Kidney capillary endothelial cell (primary cell): ENCODE results near the gene NEURL3.
A peak's percentile ranks its signal among the peaks of the same experiment; 100 is the strongest.
"Not testable (repeated sequence)": the region's sequence is repeated elsewhere in the genome, so short reads cannot be mapped to it uniquely, and the experiment has no call there.

ENCODE experiments used
- DNase-seq: peaks from one replicate; pipeline ENCODE4 v3.0.0-alpha.2; 2018; ENCODE audit warnings: low spot score

Gene NEURL3

DNA sequence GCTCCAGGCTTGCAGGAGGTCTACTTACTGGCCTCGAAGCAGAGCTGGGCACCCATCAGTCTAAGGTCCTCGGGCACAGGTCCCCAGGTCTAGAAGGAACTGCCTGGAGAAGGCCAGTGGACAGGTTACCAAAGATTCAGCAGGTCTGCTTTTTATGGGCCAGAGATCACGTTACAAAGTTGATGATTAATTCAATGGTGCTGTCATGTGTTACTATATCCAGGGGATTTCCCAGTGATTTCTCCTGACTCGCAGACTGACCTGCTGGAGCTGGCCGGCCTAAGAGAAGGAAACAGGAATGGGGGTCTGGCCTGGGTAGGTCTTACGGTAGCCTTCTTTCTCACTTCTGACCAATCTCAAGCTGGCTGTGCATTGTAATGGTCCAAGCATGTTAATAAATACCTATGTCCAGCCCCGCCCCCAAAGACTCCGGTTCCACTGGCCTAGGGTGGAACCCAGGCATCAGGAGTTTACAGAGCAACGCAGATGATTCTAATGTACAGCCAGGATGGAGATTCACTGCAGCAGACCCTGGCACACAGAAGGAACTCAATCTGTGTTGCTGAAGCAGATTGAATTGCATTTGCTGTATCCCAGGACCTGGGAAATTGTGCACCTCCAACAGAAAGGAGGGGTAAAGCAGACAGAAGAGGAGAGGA lies at the start of gene NEURL3:
TSS of gene NEURL3 (minus strand) at position 127 of the 659 bp plus-strand sequence. CDS start at position 56, 71 bp downstream.
- DNase-seq = no peak

GRCh38 chr2:96554293-96555145 lies 49.4 kb upstream of the NEURL3 start:
- DNase-seq = peak; percentile 54

DNA sequence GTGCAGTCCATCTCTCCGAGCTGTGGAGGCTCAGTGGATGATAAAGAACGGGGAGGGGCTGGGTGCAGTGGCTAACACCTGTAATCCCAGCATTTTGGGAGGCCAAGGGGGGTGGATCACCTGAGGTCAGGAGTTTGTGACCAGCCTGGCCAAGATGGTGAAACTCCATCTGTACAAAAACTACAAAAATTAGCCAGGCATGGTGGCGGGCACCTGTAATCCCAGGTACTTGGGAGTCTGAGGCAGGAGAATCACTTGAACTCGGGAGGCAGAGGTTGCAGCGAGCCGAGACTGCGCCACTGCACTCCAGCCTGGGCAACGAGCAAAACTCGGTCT lies 48.8 kb upstream of the NEURL3 start:
- not testable (repeated sequence) for DNase-seq

DNA sequence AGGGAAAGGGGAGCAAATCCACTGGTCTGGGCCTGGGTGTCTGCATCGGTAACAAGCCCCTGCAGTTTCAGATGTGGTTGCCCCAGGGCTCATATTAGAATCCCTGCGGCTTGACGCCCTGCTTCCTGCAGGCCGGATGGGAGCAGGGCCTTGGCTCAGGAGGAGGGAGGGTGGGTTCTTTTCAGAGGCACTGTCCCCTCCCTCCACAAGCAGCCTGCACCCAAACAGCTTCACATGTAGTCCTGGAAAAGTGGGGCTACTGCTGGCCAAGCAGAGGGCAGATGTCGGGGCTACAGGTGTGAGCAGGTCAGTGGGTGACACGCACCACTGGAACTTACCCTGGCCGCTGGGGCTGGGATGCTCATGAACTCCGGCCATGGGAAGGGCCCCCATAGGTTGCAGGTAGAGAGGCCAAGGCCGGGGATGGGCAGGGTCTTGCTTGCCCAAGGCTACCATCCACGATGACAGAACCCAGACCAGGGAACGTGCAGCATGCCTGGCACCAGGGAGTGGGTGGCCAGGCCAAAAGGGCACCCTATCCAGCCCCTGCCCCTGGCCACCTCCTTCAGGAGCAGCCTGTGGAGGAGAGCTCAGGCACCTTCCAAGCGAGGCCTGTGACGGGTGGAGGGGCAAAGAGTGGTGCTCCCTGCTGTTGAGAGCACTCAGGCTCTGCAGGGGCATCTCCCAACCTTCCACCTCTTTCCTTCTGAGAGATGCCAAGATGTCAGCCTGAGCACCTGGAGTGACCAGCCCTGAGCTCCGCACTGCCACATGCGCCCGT lies 48.2 kb upstream of the NEURL3 start:
- no peak for DNase-seq

GRCh38 chr2:96552315-96553175 lies 47.4 kb upstream of the NEURL3 start:
- DNase-seq = no peak

DNA sequence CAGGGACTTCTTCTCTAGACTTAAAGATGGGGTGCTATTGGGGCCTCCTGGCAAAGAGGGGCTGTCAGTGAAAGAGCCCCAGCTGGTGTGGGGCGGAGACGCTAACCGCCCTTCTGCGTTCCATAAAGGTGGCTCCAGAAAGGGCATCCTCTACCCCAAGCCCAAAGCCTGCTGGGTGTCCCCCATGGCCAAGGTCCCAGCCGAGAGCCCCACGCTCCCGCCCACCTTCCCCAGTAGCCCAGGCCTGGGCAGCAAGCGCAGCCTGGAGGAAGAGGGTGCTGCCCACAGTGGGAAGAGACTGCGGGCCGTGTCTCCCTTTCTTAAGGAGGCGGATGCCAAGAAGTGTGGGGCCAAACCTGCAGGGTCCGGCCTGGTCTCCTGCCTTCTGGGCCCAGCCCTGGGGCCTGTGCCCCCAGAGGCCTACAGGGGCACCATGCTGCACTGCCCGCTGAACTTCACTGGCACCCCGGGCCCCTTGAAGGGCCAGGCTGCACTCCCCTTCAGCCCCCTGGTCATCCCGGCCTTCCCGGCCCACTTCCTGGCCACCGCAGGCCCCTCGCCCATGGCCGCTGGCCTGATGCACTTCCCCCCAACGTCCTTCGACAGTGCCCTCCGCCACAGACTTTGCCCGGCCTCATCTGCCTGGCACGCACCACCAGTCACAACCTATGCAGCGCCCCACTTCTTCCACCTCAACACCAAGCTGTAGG lies 46.6 kb upstream of the NEURL3 start:
- DNase-seq = no peak

DNA sequence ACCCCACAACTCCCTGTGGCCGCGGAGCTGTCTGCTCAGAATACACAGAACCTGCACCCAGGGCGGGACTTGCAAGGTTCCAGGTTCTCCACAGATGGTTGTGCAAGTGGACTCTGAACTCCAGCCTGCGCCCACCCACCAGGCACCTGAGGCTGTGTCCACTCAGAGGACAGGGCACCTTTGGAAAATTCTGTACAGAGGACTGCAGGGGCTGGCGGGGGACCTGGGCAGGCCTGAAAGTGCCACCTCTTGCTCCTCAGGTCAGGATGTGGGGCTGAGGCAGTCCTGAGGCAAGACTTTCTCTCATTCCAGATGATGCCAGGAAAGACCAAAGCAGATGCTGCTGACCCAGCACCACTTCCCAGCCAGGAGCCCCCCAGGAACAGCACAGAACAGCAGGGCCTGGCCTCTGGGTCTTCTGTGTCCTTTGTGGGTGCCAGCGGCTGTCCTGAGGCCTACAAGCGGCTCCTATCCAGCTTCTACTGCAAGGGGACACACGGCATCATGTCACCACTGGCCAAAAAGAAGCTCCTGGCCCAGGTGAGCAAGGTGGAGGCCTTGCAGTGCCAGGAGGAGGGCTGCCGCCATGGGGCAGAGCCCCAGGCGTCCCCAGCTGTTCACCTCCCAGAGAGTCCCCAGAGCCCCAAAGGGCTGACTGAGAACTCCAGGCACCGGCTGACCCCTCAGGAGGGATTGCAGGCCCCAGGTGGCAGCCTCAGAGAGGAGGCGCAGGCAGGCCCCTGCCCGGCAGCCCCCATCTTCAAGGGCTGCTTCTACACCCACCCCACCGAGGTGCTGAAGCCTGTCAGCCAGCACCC lies 45.8 kb upstream of the NEURL3 start:
- DNase-seq = no peak

GRCh38 chr2:96549967-96550786 lies 45.0 kb upstream of the NEURL3 start:
- no peak for DNase-seq

GRCh38 chr2:96549466-96549785 lies 44.3 kb upstream of the NEURL3 start:
- no peak for DNase-seq

GRCh38 chr2:96548558-96549465 lies 43.7 kb upstream of the NEURL3 start:
- DNase-seq = no peak

DNA sequence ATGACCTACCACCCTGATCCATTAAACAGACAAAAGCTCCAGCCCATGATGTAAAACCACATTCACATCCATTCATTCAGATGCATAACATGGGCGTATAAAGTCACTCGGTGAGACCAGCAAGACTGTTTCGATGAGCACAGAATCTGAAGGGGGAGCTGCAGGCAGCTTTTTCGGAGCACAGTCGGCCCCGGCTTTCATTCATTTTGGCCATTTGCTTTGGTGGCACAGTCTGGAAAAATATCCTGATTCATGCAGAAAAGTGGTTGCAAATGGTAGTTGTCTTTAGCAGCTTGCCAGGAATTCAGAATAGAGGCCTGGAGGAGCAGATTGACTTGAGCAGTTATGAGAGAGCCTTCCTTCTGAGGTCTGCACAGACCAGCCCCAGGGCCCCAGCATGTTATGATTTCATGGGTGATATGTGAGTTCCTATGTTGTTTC lies 42.6 kb upstream of the NEURL3 start:
- no peak for DNase-seq

DNA sequence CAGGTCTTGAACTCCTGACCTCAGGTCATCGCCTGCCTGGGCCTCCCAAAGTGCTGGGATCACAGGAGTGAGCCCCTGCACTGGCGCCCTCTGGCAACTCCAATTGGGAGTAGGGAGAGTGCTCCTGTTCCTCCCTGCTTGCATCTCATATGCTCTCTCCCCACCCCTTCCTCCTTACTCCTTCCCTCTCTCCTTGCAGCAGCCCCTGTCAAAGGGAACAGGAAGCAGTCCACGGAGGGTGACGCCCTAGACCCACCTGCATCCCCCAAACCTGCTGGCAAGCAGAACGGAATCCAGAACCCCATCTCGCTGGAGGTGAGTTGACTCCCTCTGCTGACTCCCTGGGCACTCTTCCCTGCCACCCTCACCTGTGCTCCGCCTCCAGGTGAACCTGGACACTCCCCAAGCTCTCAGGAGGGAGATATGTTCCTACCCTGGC lies 42.1 kb upstream of the NEURL3 start:
- DNase-seq = no peak

GRCh38 chr2:96546797-96547196 lies 41.6 kb upstream of the NEURL3 start:
- DNase-seq = no peak

DNA sequence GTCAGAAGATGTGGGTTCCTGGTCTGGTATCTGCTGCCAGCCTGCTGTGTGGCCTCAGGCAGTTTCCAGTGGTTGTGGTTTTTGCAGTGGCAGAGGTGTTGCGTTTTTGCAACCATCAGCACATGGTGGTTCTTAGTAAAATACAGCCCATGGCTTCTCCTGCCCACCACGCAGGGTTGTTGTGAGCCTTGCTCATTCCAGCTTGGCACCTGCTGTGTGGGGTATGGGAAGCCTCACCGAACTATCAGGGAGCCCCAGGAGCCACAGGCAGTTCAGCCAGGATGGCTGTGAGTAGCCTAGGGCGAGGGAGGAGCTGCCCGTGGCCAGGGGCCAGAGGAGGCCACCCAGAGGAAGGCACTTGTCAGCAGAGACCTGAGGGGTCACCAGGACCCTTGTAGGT lies 41.2 kb upstream of the NEURL3 start:
- no peak for DNase-seq

DNA sequence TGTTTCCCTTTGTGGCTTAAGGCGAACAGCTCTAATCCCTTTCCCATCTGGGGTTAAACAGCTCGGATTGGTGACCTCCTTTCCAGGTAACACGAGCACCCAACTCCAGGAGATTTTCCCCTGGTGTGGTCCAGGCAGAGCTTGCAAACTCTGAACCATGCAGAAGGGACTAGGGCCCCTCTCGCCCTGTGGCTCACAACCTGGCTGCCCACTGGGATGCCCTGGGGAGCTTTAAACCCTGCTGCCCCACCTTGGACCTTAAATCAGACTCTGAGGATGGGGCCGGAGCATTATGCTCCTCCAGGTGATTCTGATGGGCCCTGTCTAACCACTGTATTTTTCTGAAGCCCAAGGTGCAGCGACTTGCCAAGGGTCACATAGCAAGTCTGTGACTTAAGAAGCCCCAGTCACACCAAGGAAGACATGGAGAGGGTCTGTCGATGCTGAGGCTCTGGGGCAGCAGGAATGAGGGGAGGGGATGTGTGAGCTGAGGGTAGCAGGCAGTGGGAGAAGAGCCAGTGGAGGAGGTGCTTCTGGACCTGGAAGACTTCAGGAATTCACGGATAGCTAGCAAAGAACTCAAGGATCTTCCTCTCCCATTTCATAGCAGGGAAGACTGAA lies 37.3 kb upstream of the NEURL3 start:
- no peak for DNase-seq

GRCh38 chr2:96541398-96542152 lies 36.4 kb upstream of the NEURL3 start:
- no peak for DNase-seq

DNA sequence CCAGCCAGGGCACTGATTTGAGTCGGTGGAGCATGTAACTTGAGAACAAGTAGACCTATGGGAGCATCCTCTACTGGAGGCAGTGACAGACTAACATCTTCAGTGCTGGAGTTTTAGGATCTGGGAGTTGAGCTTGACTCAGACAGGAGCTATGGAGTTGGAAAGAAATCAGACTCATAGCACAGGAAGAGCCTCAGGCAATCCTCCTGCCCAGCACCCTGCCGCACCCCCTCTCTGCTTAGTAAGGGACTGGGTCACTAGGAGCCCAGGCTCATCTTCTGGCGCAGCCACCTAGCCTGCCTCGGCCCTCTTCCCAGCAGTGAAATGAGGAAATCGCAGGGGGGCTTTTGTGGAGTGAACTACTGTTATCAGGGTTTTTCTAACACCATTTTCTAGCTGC lies 35.0 kb upstream of the NEURL3 start:
- DNase-seq = no peak
